GM12891 (cell line): ENCODE data around the gene ATN1.

Experiments
- POLR2A ChIP-seq: IDR thresholded peaks from 2 replicates; pipeline ENCODE4 v1.6.1; 2011; ENCODE audit warnings: low read depth, low read length, control low read depth
- SPI1 ChIP-seq: IDR thresholded peaks from 2 replicates; pipeline ENCODE4 v1.6.1; 2011; ENCODE audit warnings: low read depth, low read length, control low read depth

DNA sequence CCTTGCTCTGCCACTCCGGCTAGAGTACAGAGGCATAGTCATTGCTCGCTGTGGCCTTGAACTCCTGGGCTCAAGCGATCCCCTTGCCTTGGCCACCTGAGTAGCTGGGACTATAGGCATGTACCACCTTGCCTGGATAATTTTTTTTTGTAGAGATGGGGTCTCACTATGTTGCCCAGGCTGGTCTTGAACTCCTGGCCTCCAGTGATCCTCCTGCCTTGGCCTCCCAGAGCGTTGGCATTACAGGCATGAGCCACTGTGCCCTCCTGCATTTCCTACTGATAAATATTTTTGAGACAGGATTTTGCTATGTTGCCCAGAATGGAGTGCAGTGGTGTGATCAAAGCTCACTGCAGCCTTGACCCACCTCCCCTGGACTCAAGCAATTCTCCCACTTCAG lies 52.3 kb downstream of the ATN1 start:
- no peak for TF ChIP-seq POLR2A
- no peak for TF ChIP-seq SPI1
